ENCODE measurements around the gene MBNL3. TPM values are rescaled to one million over a fixed set of nuclear protein-coding genes. Genes with fewer than 3 reads are reported as not detected.

MBNL3 gene
- total RNA-seq, 1 donor from 2014 or later, result 47.0 TPM

- no peak for TF ChIP-seq CTCF (IDR thresholded peaks at IDR 0.05)
- Mint-ChIP-seq H3K9me3 (no peaks in the 10 kb centered on the region), H3K27ac (peak overlapping the region; percentile 73), H3K27me3 (no peaks in the 10 kb centered on the region), H3K36me3 (ENCODE audit: low read depth) (peaks cover 3% of the 10 kb centered on the region), H3K4me3 (no peak overlapping the region), H3K4me1 (peaks cover 89% of the 10 kb centered on the region)
- ChIA-PET POLR2A (interaction anchor here (0.8 kb wide), 1 partner anchor 266 kb away, joined by 3 read pairs; no protein-coding TSS in a partner anchor), CTCF (no interaction called here)
- no peak for ATAC-seq (ENCODE audit: low read depth)
- DNase-seq, result no peak
- intact Hi-C loops (cut with micrococcal nuclease), result loop anchor here (10.0 kb wide), 1 partner anchor 669 kb away; no protein-coding TSS in a partner anchor
Observed at GRCh38 chrX:132483488-132483887, 5.3 kb downstream of the MBNL3 start.

GRCh38 chrX:132482632-132483031 lies 6.2 kb downstream of the MBNL3 start:
- Mint-ChIP-seq H3K4me3 (no peak overlapping the region), H3K9me3 (no peaks in the 10 kb centered on the region), H3K36me3 (ENCODE audit: low read depth) (no peaks in the 10 kb centered on the region), H3K27ac (peak overlapping the region; percentile 73), H3K27me3 (no peaks in the 10 kb centered on the region), H3K4me1 (peaks cover 89% of the 10 kb centered on the region)
- POLR2A ChIA-PET, result interaction anchor here (0.8 to 3.1 kb wide), 2 partner anchors 7 to 265 kb away, joined by 3 to 53 read pairs; partner anchors contain the start of gene MBNL3
- no peak for ATAC-seq (ENCODE audit: low read depth)
- no peak for DNase-seq
- CTCF ChIA-PET, result no interaction called here
- intact Hi-C loops (cut with micrococcal nuclease), result loop anchor here (10.0 kb wide), 1 partner anchor 668 kb away; no protein-coding TSS in a partner anchor
- TF ChIP-seq CTCF (IDR thresholded peaks at IDR 0.05), result no peak

GRCh38 chrX:132481449-132481848 lies 7.4 kb downstream of the MBNL3 start:
- Mint-ChIP-seq H3K36me3 (ENCODE audit: low read depth) (no peaks in the 10 kb centered on the region), H3K27ac (peak overlapping the region; percentile 98), H3K9me3 (no peaks in the 10 kb centered on the region), H3K27me3 (no peaks in the 10 kb centered on the region), H3K4me1 (peaks cover 83% of the 10 kb centered on the region), H3K4me3 (no peak overlapping the region)
- DNase-seq (no peak), ATAC-seq (ENCODE audit: low read depth) (no peak)
- intact Hi-C loops (cut with micrococcal nuclease), result loop anchor here (1.0 to 10.0 kb wide), 3 partner anchors 8 to 667 kb away; partner anchors contain the start of gene MBNL3
- ChIA-PET CTCF (interaction anchor here (2.4 kb wide), 1 partner anchor 9 kb away, joined by 16 read pairs; the partner anchor contains the start of gene MBNL3), POLR2A (interaction anchor here (0.7 to 3.1 kb wide), 5 partner anchors 8 to 264 kb away, joined by 3 to 53 read pairs (median 3); partner anchors contain the start of gene MBNL3)
- no peak for TF ChIP-seq CTCF (IDR thresholded peaks at IDR 0.05)

- H3K9me3 Mint-ChIP-seq, result no peaks in the 10 kb centered on the region
- ChIA-PET POLR2A (interaction anchor here (0.6 to 3.1 kb wide), 6 partner anchors 9 to 658 kb away, joined by 3 to 53 read pairs (median 3); partner anchors contain the start of gene MBNL3), CTCF (interaction anchor here (2.4 kb wide), 1 partner anchor 10 kb away, joined by 16 read pairs; the partner anchor contains the start of gene MBNL3)
- ATAC-seq (ENCODE audit: low read depth) (peak; percentile 86), DNase-seq (peak; percentile 15)
- no peaks in the 10 kb centered on the region for H3K27me3 Mint-ChIP-seq
- H3K36me3 Mint-ChIP-seq (ENCODE audit: low read depth), result no peaks in the 10 kb centered on the region
- H3K4me1 Mint-ChIP-seq, result peaks cover 82% of the 10 kb centered on the region
- H3K4me3 Mint-ChIP-seq, result peak overlapping the region; percentile 87
- intact Hi-C loops (cut with micrococcal nuclease), result loop anchor here (1.0 to 10.0 kb wide), 3 partner anchors 9 to 666 kb away; partner anchors contain the start of gene MBNL3
- no peak for TF ChIP-seq CTCF (IDR thresholded peaks at IDR 0.05)
- peak overlapping the region; percentile 98 for H3K27ac Mint-ChIP-seq
Observed at GRCh38 chrX:132480581-132481203, 8.1 kb downstream of the MBNL3 start.

- Mint-ChIP-seq H3K27me3 (no peaks in the 10 kb centered on the region), H3K4me3 (peak overlapping the region; percentile 36), H3K4me1 (peaks cover 47% of the 10 kb centered on the region), H3K36me3 (ENCODE audit: low read depth) (no peaks in the 10 kb centered on the region), H3K9me3 (no peaks in the 10 kb centered on the region), H3K27ac (peak overlapping the region; percentile 56)
- intact Hi-C loops (cut with micrococcal nuclease), result no loop called here
- ChIA-PET POLR2A (no interaction called here), CTCF (no interaction called here)
- DNase-seq (no peak), ATAC-seq (ENCODE audit: low read depth) (no peak)
- no peak for TF ChIP-seq CTCF (IDR thresholded peaks at IDR 0.05)
Observed at GRCh38 chrX:132474544-132475248, 14.1 kb downstream of the MBNL3 start.
